ENCODE measurements around the gene TEK. TPM values are rescaled to one million over a fixed set of nuclear protein-coding genes. Genes with fewer than 3 reads are reported as not detected.

The TEK gene
- total and polyA plus RNA-seq, 2 experiments from 2014 or later: 2.0 to 5.6 TPM

GRCh38 chr9:27203783-27204182 is 94.8 kb downstream of the TEK start:
- no peaks in the 10 kb centered on the region for H3K79me2 ChIP-seq
- no peaks in the 10 kb centered on the region for H3K4me1 ChIP-seq (ENCODE audit: insufficient read depth)
- TF ChIP-seq EZH2 (IDR thresholded peaks at IDR 0.05; ENCODE audit: borderline replicate concordance) (no peak), EZH2phosphoT487 (IDR thresholded peaks at IDR 0.05; ENCODE audit: low read depth, severe bottlenecking, unreplicated experiment) (no peak), CTCF (IDR thresholded peaks at IDR 0.05; ENCODE audit: poor library complexity) (no peak)
- H3K9me3 ChIP-seq (ENCODE audit: low read depth): no peaks in the 10 kb centered on the region
- H3K4me3 ChIP-seq: no peak overlapping the region
- no peaks in the 10 kb centered on the region for H3K27me3 ChIP-seq
- no peak overlapping the region for H3K4me2 ChIP-seq
- DNase-seq (ENCODE audit: low spot score): no peak
- H3K36me3 ChIP-seq (replicated peaks; ENCODE audit: insufficient read depth, low read depth): no peaks in the 10 kb centered on the region
- no peaks in the 10 kb centered on the region for H3K9me2 ChIP-seq (replicated peaks; ENCODE audit: insufficient read depth)
- H3K27ac ChIP-seq: no peak overlapping the region
- H4K20me1 ChIP-seq (ENCODE audit: insufficient read depth, poor library complexity, severe bottlenecking): no peaks in the 10 kb centered on the region
- WGBS (ENCODE audit: low lambda C conversion rate, missing lambda C conversion rate): 86% methylated on average over 3 of the region's 3 CpGs
- H2AFZ ChIP-seq: no peak overlapping the region

GRCh38 chr9:27204578-27204977 is 95.6 kb downstream of the TEK start:
- Histone ChIP-seq H3K27me3 (no peaks in the 10 kb centered on the region), H3K27ac (no peak overlapping the region), H3K9me2 (replicated peaks; ENCODE audit: insufficient read depth) (no peaks in the 10 kb centered on the region), H3K4me2 (no peak overlapping the region), H3K9me3 (ENCODE audit: low read depth) (no peaks in the 10 kb centered on the region), H3K4me1 (ENCODE audit: insufficient read depth) (no peaks in the 10 kb centered on the region), H2AFZ (no peak overlapping the region), H3K36me3 (replicated peaks; ENCODE audit: insufficient read depth, low read depth) (no peaks in the 10 kb centered on the region), H4K20me1 (ENCODE audit: insufficient read depth, poor library complexity, severe bottlenecking) (no peaks in the 10 kb centered on the region), H3K4me3 (no peak overlapping the region), H3K79me2 (no peaks in the 10 kb centered on the region)
- no peak for DNase-seq (ENCODE audit: low spot score)
- WGBS (ENCODE audit: low lambda C conversion rate, missing lambda C conversion rate): 78% methylated on average over 4 of the region's 4 CpGs
- TF ChIP-seq CTCF (IDR thresholded peaks at IDR 0.05; ENCODE audit: poor library complexity) (no peak), EZH2phosphoT487 (IDR thresholded peaks at IDR 0.05; ENCODE audit: low read depth, severe bottlenecking, unreplicated experiment) (no peak), EZH2 (IDR thresholded peaks at IDR 0.05; ENCODE audit: borderline replicate concordance) (no peak)

GRCh38 chr9:27205198-27205597 is 96.2 kb downstream of the TEK start:
- H3K4me2 ChIP-seq: no peak overlapping the region
- TF ChIP-seq CTCF (IDR thresholded peaks at IDR 0.05; ENCODE audit: poor library complexity) (no peak), EZH2phosphoT487 (IDR thresholded peaks at IDR 0.05; ENCODE audit: low read depth, severe bottlenecking, unreplicated experiment) (no peak), EZH2 (IDR thresholded peaks at IDR 0.05; ENCODE audit: borderline replicate concordance) (no peak)
- H3K9me2 ChIP-seq (replicated peaks; ENCODE audit: insufficient read depth): no peaks in the 10 kb centered on the region
- no peaks in the 10 kb centered on the region for H3K4me1 ChIP-seq (ENCODE audit: insufficient read depth)
- 77% methylated on average over 2 of the region's 2 CpGs for WGBS (ENCODE audit: low lambda C conversion rate, missing lambda C conversion rate)
- no peaks in the 10 kb centered on the region for H4K20me1 ChIP-seq (ENCODE audit: insufficient read depth, poor library complexity, severe bottlenecking)
- no peak overlapping the region for H3K4me3 ChIP-seq
- no peaks in the 10 kb centered on the region for H3K9me3 ChIP-seq (ENCODE audit: low read depth)
- no peak overlapping the region for H2AFZ ChIP-seq
- no peaks in the 10 kb centered on the region for H3K79me2 ChIP-seq
- no peaks in the 10 kb centered on the region for H3K27me3 ChIP-seq
- DNase-seq (ENCODE audit: low spot score): no peak
- H3K27ac ChIP-seq: no peak overlapping the region
- H3K36me3 ChIP-seq (replicated peaks; ENCODE audit: insufficient read depth, low read depth): no peaks in the 10 kb centered on the region

- Histone ChIP-seq H3K79me2 (no peaks in the 10 kb centered on the region), H3K9me2 (replicated peaks; ENCODE audit: insufficient read depth) (no peaks in the 10 kb centered on the region), H3K9me3 (ENCODE audit: low read depth) (no peaks in the 10 kb centered on the region), H3K4me3 (no peak overlapping the region), H3K27ac (no peak overlapping the region), H2AFZ (no peak overlapping the region), H3K36me3 (replicated peaks; ENCODE audit: insufficient read depth, low read depth) (no peaks in the 10 kb centered on the region), H3K4me2 (no peak overlapping the region), H4K20me1 (ENCODE audit: insufficient read depth, poor library complexity, severe bottlenecking) (no peaks in the 10 kb centered on the region), H3K4me1 (ENCODE audit: insufficient read depth) (no peaks in the 10 kb centered on the region), H3K27me3 (no peaks in the 10 kb centered on the region)
- no peak for DNase-seq (ENCODE audit: low spot score)
- 89% methylated on average over 7 of the region's 7 CpGs for WGBS (ENCODE audit: low lambda C conversion rate, missing lambda C conversion rate)
- no peak for TF ChIP-seq EZH2phosphoT487 (IDR thresholded peaks at IDR 0.05; ENCODE audit: low read depth, severe bottlenecking, unreplicated experiment)
- TF ChIP-seq EZH2 (IDR thresholded peaks at IDR 0.05; ENCODE audit: borderline replicate concordance): no peak
- TF ChIP-seq CTCF (IDR thresholded peaks at IDR 0.05; ENCODE audit: poor library complexity): no peak
These were observed 97.0 kb downstream of the TEK start for GRCh38 chr9:27206041-27206440.
